Left lung (tissue), 10 donors: Measurements from ENCODE around the gene CREBL2. TPM values are rescaled to one million over a fixed set of nuclear protein-coding genes. Genes with fewer than 3 reads are reported as not detected.

Experiments
- ATAC-seq: fragments of 200-7000 bp; cut with Tn5 transposase; one replicate; pipeline ENCODE4 v1.9.1; 2020; ENCODE audit warnings: moderate library complexity
- DNase-seq, 4 donors: peaks; one replicate each; pipeline ENCODE4 v3.0.0-alpha.2; 2013 to 2020
- H3K27ac ChIP-seq, 2 donors: fragments of 200-600 bp; sonication (generic) in 1 of 2; one replicate each; pipeline versions ENCODE4 v1.5.0 to v1.8.0; 2020 to 2021
- H3K27me3 ChIP-seq, 2 donors: fragments of 200-600 bp; sonication (generic) in 1 of 2; one replicate each; pipeline versions ENCODE4 v1.5.0 to v1.8.0; 2020 to 2021
- H3K36me3 ChIP-seq, 2 donors: fragments of 200-600 bp; sonication (generic) in 1 of 2; one replicate each; pipeline versions ENCODE4 v1.5.0 to v1.8.0; 2020 to 2021
- H3K4me1 ChIP-seq, 2 donors: fragments of 200-600 bp; one replicate each; pipeline ENCODE4 v1.8.0; 2021
- H3K4me3 ChIP-seq, 2 donors: fragments of 200-600 bp; sonication (generic) in 1 of 2; one replicate each; pipeline versions ENCODE4 v1.5.0 to v1.8.0; 2020 to 2021; ENCODE audit warnings: mild to moderate bottlenecking in 1 of 2
- H3K9me3 ChIP-seq, 2 donors: fragments of 200-600 bp; sonication (generic) in 1 of 2; one replicate each; pipeline versions ENCODE4 v1.5.0 to v1.8.0; 2020 to 2021
- CTCF ChIP-seq, 2 donors: fragments of 200-600 bp; sonication (generic) in 1 of 2; IDR thresholded peaks; one replicate each; pipeline versions ENCODE4 v1.5.0 to v1.8.0; 2021; ENCODE audit warnings: antibody characterized with exemption in 2 of 2
- intact Hi-C, 2 donors: fragments of 100-400 bp; cut with DNase I; formaldehyde crosslinking; loops; one replicate each; pipeline versions ENCODE4 v1.11.2 to v1.14.2; 2022
- polyA plus RNA-seq, 6 donors: library from polyadenylated mRNA; unstranded; fragments of 120-200 nt; gene quantifications; one replicate each; pipeline ENCODE4 v1.2.1, GENCODE V29; 2013; ENCODE audit not compliant: insufficient read length in 6 of 6
- total RNA-seq, 2 donors: library from RNA; stranded (reverse); fragmentation: NEBNext Ultra II Directional; extraction: Animal tissue kit (Norgen Biotek cat#: 25700); gene quantifications; one replicate each; pipeline ENCODE4 v1.2.1, GENCODE V29; 2021
- donor health status: DM: no; HTN: yes; CAD: no.
- donor health status: DM: no; HTN: no; CAD: no.

CREBL2 gene
- total and polyA plus RNA-seq, 8 donors = 23.9 to 35.9 (median 30.9) TPM

- H3K9me3 ChIP-seq = no peaks in the 10 kb centered on the region
- no peak for DNase-seq
- no peak for ATAC-seq
- H3K27ac ChIP-seq = no peak overlapping the region
- no peak for TF ChIP-seq CTCF (IDR thresholded peaks at IDR 0.05)
- intact Hi-C loops = no loop called here
- H3K4me1 ChIP-seq = peaks cover 0 to 6% of the 10 kb centered on the region in 2 donors
- no peaks in the 10 kb centered on the region for H3K27me3 ChIP-seq
- no peak overlapping the region for H3K4me3 ChIP-seq
- H3K36me3 ChIP-seq = no peaks in the 10 kb centered on the region
These were observed 48.5 kb downstream of the CREBL2 start for GRCh38 chr12:12660201-12660600.

- TF ChIP-seq CTCF (IDR thresholded peaks at IDR 0.05) = no peak
- Histone ChIP-seq H3K27me3 (no peaks in the 10 kb centered on the region), H3K4me3 (no peak overlapping the region), H3K4me1 (no peaks in the 10 kb centered on the region), H3K9me3 (no peaks in the 10 kb centered on the region), H3K27ac (no peak overlapping the region), H3K36me3 (no peaks in the 10 kb centered on the region)
- DNase-seq (no peak), ATAC-seq (no peak)
- intact Hi-C loops = no loop called here
These were observed 49.6 kb downstream of the CREBL2 start for GRCh38 chr12:12661086-12661856.

- intact Hi-C loops = no loop called here
- Histone ChIP-seq H3K36me3 (no peaks in the 10 kb centered on the region), H3K27me3 (no peaks in the 10 kb centered on the region), H3K9me3 (no peaks in the 10 kb centered on the region), H3K27ac (no peak overlapping the region), H3K4me3 (no peak overlapping the region), H3K4me1 (no peaks in the 10 kb centered on the region)
- TF ChIP-seq CTCF (IDR thresholded peaks at IDR 0.05) = no peak
- no peak for DNase-seq
- no peak for ATAC-seq
These were observed 52.1 kb downstream of the CREBL2 start for GRCh38 chr12:12663644-12664294.

GRCh38 chr12:12665194-12665593 is 53.5 kb downstream of the CREBL2 start:
- H3K4me3 ChIP-seq = no peak overlapping the region
- no peaks in the 10 kb centered on the region for H3K36me3 ChIP-seq
- TF ChIP-seq CTCF (IDR thresholded peaks at IDR 0.05) = no peak
- H3K9me3 ChIP-seq = no peaks in the 10 kb centered on the region
- ATAC-seq (no peak), DNase-seq (no peak)
- H3K4me1 ChIP-seq = no peaks in the 10 kb centered on the region
- H3K27me3 ChIP-seq = no peaks in the 10 kb centered on the region
- intact Hi-C loops = no loop called here
- no peak overlapping the region for H3K27ac ChIP-seq

- no peak for ATAC-seq
- Histone ChIP-seq H3K4me1 (no peaks in the 10 kb centered on the region), H3K27ac (no peak overlapping the region), H3K36me3 (no peaks in the 10 kb centered on the region), H3K27me3 (no peaks in the 10 kb centered on the region), H3K4me3 (no peak overlapping the region), H3K9me3 (no peaks in the 10 kb centered on the region)
- TF ChIP-seq CTCF (IDR thresholded peaks at IDR 0.05) = no peak
- no peak for DNase-seq
- intact Hi-C loops = no loop called here
These were observed 56.3 kb downstream of the CREBL2 start for GRCh38 chr12:12668005-12668404.
